NCI-H2107 (cell line): ENCODE results near the gene SPDEF.

Experiments used
- DNase-seq: peaks from one replicate; lab custom pipeline; 2025; lab: John Stamatoyannopoulos, UW

Gene SPDEF

GRCh38 chr6:34556031-34556471, at the start of gene SPDEF:
SPDEF (minus strand) TSS chr6:34556329; CDS start chr6:34544455, 11,874 bp downstream.
- no peak for DNase-seq

- no peak for DNase-seq
Measured at GRCh38 chr6:34603707-34604106, 47.6 kb upstream of the SPDEF start.

DNA sequence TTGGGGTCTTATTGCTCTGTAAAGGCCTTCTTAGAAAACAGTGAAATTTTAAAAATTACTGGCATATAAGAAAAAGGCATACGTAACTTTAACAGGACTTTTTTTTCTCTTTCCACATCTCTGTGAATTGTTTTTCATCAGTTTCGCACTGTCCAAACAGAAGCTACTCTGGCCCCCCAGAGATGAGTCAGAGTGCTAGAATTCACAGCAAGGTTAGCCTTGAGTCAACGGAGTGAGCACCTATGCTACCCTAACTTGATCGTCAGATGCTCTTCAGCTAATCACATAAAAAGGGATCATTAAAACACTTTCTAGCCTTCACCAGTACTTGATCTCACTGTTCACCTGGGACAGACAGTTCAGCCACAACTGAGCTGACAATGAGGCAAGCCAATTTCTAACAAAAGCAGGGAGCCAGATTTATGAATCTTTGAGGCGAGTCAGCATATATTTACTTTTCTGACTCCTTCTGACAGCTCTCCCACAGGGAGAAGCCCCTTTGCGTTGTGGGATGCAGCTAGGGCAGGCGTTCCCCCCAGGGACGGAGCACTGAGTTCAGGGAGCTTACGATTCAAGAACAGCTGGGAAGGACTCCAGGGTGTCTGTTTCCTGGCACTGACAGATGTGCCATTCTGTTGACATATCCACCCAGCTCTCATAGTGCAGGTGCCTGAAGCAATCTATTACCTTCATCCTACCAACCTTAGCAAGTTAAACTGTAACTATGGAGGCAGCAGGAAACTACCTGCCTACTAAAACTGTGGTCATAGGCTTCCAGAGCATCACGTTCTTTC, 46.4 kb upstream of the SPDEF start:
- DNase-seq = no peak

GRCh38 chr6:34601706-34602105, 45.6 kb upstream of the SPDEF start:
- no peak for DNase-seq

DNA sequence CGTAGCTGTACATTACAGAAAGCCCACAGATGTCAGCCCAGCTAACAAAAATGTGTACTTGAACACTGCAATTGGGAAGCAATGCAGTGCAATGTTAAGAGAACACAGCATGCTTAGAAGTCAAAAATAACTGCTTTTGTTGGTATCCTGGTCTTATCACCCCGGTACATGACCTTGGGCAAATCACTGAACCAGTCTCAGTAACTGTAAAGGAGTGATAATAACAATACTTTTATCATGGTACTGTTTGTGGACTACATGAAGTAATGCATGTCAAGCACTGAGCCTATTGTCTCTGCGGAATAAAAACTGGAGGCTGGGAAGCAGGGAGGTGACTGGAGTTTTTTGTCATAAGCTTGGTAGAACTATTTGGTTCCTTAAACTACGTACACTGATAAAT, 44.7 kb upstream of the SPDEF start:
- no peak for DNase-seq

GRCh38 chr6:34600101-34600500, 44.0 kb upstream of the SPDEF start:
- DNase-seq = no peak

- DNase-seq = no peak
Measured at GRCh38 chr6:34598712-34599111, 42.6 kb upstream of the SPDEF start.

- DNase-seq = no peak
Measured at GRCh38 chr6:34597605-34598353, 41.6 kb upstream of the SPDEF start.

- DNase-seq = no peak
Measured at GRCh38 chr6:34596798-34597197, 40.7 kb upstream of the SPDEF start.

GRCh38 chr6:34595332-34596184, 39.4 kb upstream of the SPDEF start:
- DNase-seq = no peak

- no peak for DNase-seq
Measured at GRCh38 chr6:34593701-34594100, 37.6 kb upstream of the SPDEF start.

DNA sequence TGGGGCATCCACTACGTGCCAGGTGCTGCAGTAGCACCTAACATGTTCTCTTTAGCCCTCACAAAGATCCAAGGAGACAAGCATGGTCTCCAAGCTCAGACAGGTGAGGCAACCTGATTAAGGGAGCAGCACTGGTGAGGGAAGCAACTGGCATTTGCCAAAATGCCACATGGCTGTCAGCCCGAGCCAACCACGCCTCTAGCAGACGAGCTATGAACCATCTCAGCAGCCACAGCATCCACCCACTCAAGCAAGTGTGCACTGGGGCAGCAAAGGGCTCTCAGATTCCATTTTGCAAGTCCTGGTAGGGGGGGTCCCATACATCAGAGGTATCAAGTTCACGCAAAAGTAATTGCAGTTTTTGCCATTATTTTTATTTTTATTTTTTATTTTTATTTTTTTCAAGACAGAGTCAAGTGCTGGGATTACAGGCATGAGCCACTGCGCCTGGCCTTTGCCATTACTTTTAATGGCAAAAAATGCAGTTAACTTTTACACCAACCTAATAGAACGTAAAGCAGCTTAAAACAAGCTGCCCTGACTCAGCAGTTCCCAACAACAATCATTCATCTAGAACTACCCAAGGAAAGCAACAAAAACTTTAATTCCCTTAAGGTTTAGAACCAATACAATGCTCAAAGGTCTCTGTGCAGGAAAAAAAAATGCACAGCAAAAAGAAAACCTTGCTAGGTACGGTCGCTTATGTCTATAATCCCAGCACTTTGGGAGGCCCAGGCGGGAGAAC, 36.3 kb upstream of the SPDEF start:
- no peak for DNase-seq

- no peak for DNase-seq
Measured at GRCh38 chr6:34589691-34590090, 33.6 kb upstream of the SPDEF start.

DNA sequence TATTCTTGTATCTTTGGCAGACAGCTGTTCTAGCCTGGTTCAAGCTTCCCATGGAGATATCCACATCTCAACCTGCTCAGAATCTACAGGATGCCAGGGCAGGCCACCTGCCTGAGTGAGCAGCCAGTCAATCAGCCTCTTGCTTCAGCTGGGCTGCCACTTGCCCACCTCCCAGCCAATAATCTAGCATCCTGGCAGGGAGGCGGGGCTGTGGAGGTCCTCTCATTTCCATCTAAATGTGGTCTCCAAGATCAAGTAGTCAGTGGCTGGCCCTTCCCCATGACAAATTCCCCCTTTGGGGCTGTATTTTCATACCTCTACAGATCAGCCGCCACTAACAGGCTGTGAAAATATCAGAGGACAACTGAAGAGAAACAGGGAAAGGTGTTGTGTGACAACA, 33.0 kb upstream of the SPDEF start:
- no peak for DNase-seq

DNA sequence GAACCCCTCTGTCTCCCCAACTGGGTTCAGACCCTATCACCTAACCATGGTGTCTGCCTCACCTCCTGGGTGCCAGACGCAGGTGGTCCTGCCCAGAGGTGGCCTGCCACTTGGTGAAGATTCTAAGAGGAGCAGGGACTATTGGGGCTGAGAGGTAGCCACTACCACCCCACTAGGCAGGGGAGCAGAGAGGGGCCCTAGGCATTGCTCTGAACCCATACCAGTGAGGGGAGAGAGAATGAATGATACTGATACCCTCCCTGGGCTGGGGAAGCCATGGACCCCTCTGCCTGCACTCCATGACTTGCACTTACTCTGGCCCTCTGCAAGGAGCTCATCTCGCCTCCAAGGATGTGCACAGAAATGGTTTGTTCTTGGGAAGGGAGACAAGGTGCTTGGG, 31.7 kb upstream of the SPDEF start:
- DNase-seq = no peak

- DNase-seq = no peak
Measured at GRCh38 chr6:34587325-34587724, 31.2 kb upstream of the SPDEF start.

- no peak for DNase-seq
Measured at GRCh38 chr6:34586327-34587040, 30.4 kb upstream of the SPDEF start.

DNA sequence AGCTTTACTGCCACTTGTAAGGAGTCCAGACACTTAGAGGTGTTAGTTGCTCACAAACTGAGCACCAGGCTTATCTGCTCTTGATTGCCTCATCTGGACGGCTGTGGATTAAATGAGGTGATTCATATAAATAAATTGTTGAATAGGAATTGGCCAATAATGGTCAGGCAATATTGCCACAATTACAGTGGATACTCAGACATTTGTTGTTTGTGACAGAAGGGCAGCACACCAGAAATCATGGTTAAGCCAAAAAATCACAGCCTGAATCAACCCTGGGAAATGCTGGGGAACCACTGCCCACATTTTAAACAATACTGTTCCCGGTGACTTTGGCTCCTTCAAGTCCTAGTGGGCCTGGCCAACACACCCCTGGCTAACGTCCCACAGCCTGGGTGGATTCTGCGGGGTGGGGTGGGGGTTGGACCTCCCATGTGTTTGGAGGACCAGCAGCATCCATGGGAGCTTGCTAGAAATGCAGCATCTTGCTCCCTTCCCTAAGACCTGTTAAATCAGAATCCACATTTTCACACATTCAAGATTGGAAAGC, 29.5 kb upstream of the SPDEF start:
- no peak for DNase-seq

DNA sequence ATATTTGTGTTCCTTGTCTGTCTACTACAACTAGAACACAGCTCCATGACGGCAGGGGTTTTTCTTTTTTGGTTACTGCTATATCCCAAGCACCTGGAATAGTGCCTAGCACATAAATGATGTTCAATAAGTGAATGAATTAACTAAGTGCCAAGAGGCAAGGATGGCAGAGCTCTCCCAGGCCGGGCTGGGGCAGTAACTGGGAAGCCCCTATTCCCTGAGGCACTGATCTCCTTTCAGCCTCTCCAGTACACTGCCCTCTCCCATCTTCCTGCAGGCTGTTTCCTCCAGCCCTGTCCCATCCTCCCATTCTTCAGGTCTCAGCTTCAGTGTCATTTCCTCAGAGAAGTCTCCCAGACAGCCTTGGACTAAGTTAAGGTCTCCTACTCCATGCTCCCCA, 29.0 kb upstream of the SPDEF start:
- no peak for DNase-seq

DNA sequence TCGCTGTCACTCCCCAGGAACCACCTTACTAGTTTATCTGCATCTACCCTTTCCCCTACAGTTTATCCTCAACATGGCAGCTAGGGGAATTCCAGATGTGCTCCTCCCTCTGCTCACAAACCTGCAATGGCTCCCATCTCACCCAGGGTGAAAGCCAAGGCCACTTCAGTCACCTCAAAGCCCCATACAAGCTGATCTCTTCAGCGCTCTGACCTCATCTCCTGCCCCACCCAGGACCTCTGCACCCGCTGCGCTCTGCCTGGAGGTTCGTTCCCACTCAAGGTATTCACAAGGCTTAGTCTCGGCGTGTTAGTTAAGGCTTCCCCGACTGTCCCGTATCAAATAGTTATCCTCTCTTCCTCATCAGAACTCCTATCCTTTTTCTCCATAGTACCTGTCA, 28.6 kb upstream of the SPDEF start:
- no peak for DNase-seq
